ENCODE results near the gene PACRG.

PACRG gene

DNA sequence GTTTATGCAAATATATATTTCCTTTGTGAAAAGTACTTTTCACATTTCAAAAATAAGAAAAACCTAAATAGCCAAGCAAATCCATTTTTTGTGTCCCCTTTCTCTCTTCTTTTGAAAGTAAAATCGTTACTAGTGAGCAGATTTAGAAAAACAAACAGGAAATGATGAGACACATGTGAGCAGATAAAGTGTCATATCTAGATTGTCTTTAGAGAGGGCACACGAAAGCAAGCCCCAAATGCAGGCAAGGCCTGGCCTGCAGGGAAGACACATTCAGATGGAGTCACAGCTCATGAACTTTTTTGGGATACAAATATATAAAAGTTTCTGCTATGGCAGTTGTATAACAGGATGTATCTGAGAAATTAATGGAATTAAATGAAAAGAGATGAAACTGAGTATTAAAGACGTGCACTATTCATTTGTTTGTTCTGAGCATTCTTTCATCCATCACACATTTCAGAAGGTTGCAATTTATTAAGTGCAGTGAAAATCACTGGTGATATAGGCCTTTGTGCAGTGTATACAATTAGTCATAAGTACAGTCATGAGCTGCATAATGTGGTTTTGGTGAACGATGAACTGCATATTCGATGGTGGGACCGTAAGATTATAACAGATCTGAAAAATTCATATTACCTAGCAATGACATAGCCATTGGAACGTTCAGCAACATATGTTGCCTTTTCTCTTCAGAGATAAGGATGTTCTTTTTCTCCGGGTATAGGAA lies 101.4 kb downstream of the PACRG start:
- Histone ChIP-seq H3K36me3 (ENCODE audit: control insufficient read depth, insufficient read depth, low read length) (no peaks in the 10 kb centered on the region), H3K9me3 (ENCODE audit: control insufficient read depth, low read length) (no peaks in the 10 kb centered on the region), H3K4me1 (ENCODE audit: control insufficient read depth, insufficient read depth, low read length, poor library complexity, severe bottlenecking) (no peaks in the 10 kb centered on the region), H3K4me3 (ENCODE audit: extremely low read depth, insufficient read depth, low read length, poor library complexity, severe bottlenecking) (no peak overlapping the region), H3K27ac (ENCODE audit: low read depth, low read length, severe bottlenecking) (no peak overlapping the region)
- WGBS, 2 experiments (ENCODE audit: insufficient coverage in 2 of 2) = 87% methylated on average over 3 of the region's 8 CpGs; no CpG with 5 or more reads in 1 of the 2 experiments

DNA sequence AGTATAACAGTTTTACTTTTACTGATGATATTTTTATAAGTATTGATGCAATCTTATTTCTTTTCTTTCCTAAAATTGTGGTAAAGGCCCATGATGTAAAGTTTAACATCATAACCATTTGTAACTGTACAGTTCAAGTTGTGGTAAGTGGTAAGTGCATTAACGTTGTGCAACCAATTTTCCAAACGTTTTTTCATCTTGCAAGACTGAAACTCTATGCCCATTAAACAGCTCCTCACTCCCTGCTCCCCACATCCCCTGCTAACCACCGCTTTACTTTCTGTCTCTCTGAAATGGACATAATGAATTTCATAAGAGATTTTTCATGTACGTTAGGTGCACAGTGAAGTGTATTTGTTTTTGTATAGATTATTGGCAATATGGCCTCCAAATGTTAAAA lies 106.0 kb downstream of the PACRG start:
- Histone ChIP-seq H3K4me3 (ENCODE audit: extremely low read depth, insufficient read depth, low read length, poor library complexity, severe bottlenecking) (no peak overlapping the region), H3K4me1 (ENCODE audit: control insufficient read depth, insufficient read depth, low read length, poor library complexity, severe bottlenecking) (no peaks in the 10 kb centered on the region), H3K27ac (ENCODE audit: low read depth, low read length, severe bottlenecking) (no peak overlapping the region), H3K9me3 (ENCODE audit: control insufficient read depth, low read length) (no peaks in the 10 kb centered on the region), H3K36me3 (ENCODE audit: control insufficient read depth, insufficient read depth, low read length) (no peaks in the 10 kb centered on the region)
- no CpG with 5 or more reads among the region's 4 CpGs for WGBS, 2 experiments (ENCODE audit: insufficient coverage in 2 of 2)

- H3K4me1 ChIP-seq (ENCODE audit: control insufficient read depth, insufficient read depth, low read length, poor library complexity, severe bottlenecking) = no peaks in the 10 kb centered on the region
- no peaks in the 10 kb centered on the region for H3K36me3 ChIP-seq (ENCODE audit: control insufficient read depth, insufficient read depth, low read length)
- WGBS, 2 experiments (ENCODE audit: insufficient coverage in 2 of 2) = 80 to 83% methylated on average over 9 of the region's 9 CpGs
- H3K9me3 ChIP-seq (ENCODE audit: control insufficient read depth, low read length) = no peaks in the 10 kb centered on the region
- H3K4me3 ChIP-seq (ENCODE audit: extremely low read depth, insufficient read depth, low read length, poor library complexity, severe bottlenecking) = no peak overlapping the region
- H3K27ac ChIP-seq (ENCODE audit: low read depth, low read length, severe bottlenecking) = no peak overlapping the region
Measured at GRCh38 chr6:162845972-162846371, 118.2 kb downstream of the PACRG start.

- H3K27ac ChIP-seq (ENCODE audit: low read depth, low read length, severe bottlenecking) = no peak overlapping the region
- 92 to 99% methylated on average over 5 to 6 of the region's 6 CpGs for WGBS, 2 experiments (ENCODE audit: insufficient coverage in 2 of 2)
- H3K36me3 ChIP-seq (ENCODE audit: control insufficient read depth, insufficient read depth, low read length) = no peaks in the 10 kb centered on the region
- no peak overlapping the region for H3K4me3 ChIP-seq (ENCODE audit: extremely low read depth, insufficient read depth, low read length, poor library complexity, severe bottlenecking)
- H3K9me3 ChIP-seq (ENCODE audit: control insufficient read depth, low read length) = no peaks in the 10 kb centered on the region
- H3K4me1 ChIP-seq (ENCODE audit: control insufficient read depth, insufficient read depth, low read length, poor library complexity, severe bottlenecking) = no peaks in the 10 kb centered on the region
Measured at GRCh38 chr6:162846723-162847122, 118.9 kb downstream of the PACRG start.

DNA sequence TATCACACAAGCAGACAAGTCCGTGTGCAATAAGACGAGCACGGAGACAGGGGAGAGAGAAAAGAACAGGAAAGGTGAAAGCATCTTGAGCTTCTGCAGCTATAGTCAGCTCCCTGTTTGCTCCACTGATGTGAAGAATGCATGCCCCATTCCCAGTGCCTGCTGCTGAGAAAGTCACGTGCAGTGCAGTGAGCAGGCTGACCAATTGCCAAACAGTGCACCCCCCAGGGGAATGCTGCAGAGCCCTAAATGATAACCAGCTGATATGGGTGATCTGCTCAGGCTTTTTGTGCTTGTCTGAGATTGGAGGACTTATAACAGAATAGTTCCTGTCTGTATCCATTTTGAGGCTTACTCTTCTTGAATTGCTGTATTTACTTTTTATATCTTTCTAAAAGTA lies 121.5 kb downstream of the PACRG start:
- WGBS, 2 experiments (ENCODE audit: insufficient coverage in 2 of 2) = 15 to 100% methylated on average over 1 to 3 of the region's 4 CpGs
- no peaks in the 10 kb centered on the region for H3K36me3 ChIP-seq (ENCODE audit: control insufficient read depth, insufficient read depth, low read length)
- no peak overlapping the region for H3K27ac ChIP-seq (ENCODE audit: low read depth, low read length, severe bottlenecking)
- no peaks in the 10 kb centered on the region for H3K9me3 ChIP-seq (ENCODE audit: control insufficient read depth, low read length)
- no peaks in the 10 kb centered on the region for H3K4me1 ChIP-seq (ENCODE audit: control insufficient read depth, insufficient read depth, low read length, poor library complexity, severe bottlenecking)
- H3K4me3 ChIP-seq (ENCODE audit: extremely low read depth, insufficient read depth, low read length, poor library complexity, severe bottlenecking) = no peak overlapping the region

- H3K36me3 ChIP-seq (ENCODE audit: control insufficient read depth, insufficient read depth, low read length) = no peaks in the 10 kb centered on the region
- no peak overlapping the region for H3K27ac ChIP-seq (ENCODE audit: low read depth, low read length, severe bottlenecking)
- no peak overlapping the region for H3K4me3 ChIP-seq (ENCODE audit: extremely low read depth, insufficient read depth, low read length, poor library complexity, severe bottlenecking)
- peaks cover 2% of the 10 kb centered on the region for H3K4me1 ChIP-seq (ENCODE audit: control insufficient read depth, insufficient read depth, low read length, poor library complexity, severe bottlenecking)
- 94% methylated on average over 5 to 6 of the region's 6 CpGs for WGBS, 2 experiments (ENCODE audit: insufficient coverage in 2 of 2)
- H3K9me3 ChIP-seq (ENCODE audit: control insufficient read depth, low read length) = no peaks in the 10 kb centered on the region
Measured at GRCh38 chr6:162852192-162852591, 124.4 kb downstream of the PACRG start.

DNA sequence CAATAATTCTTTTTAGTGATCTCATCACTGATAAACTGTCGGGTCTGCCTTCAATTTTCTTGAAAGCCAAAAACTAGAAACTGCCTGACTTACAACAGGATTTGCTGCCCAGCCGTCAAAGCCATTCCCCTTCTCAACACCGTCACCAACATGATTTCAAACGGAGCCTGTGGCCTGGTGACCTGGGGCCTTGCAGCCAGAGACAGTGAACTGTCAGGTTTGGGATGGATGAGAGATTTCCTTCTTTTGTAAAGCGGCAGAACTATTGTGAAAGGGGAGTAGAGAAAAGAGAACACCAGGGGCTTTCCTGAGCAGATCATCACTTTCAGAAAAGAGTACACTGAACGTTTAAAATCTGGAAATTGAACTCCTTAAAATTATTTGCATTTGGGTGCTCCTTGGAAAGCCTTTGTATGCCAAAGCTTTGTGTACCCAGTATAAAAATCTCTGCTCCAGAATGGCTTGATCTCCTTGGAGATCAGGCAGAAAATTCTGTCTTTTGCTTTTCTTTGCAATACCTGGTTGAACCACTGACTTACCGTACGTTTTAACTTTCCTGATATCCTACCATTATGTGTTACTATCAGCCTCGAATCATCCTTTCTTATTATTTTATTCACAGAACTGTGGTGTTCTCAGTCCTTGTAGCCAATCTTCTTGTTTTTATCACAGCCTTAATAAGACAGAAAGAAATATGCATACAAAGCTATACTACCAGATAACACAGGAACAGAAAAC lies 125.2 kb downstream of the PACRG start:
- 73 to 80% methylated on average over 4 to 5 of the region's 9 CpGs for WGBS, 2 experiments (ENCODE audit: insufficient coverage in 2 of 2)
- Histone ChIP-seq H3K9me3 (ENCODE audit: control insufficient read depth, low read length) (no peaks in the 10 kb centered on the region), H3K36me3 (ENCODE audit: control insufficient read depth, insufficient read depth, low read length) (no peaks in the 10 kb centered on the region), H3K4me1 (ENCODE audit: control insufficient read depth, insufficient read depth, low read length, poor library complexity, severe bottlenecking) (peaks cover 5% of the 10 kb centered on the region), H3K4me3 (ENCODE audit: extremely low read depth, insufficient read depth, low read length, poor library complexity, severe bottlenecking) (no peak overlapping the region), H3K27ac (ENCODE audit: low read depth, low read length, severe bottlenecking) (no peak overlapping the region)

GRCh38 chr6:162854228-162854627 lies 126.5 kb downstream of the PACRG start:
- no CpG with 5 or more reads among the region's 1 CpG for WGBS, 2 experiments (ENCODE audit: insufficient coverage in 2 of 2)
- peaks cover 5% of the 10 kb centered on the region for H3K4me1 ChIP-seq (ENCODE audit: control insufficient read depth, insufficient read depth, low read length, poor library complexity, severe bottlenecking)
- H3K27ac ChIP-seq (ENCODE audit: low read depth, low read length, severe bottlenecking) = no peak overlapping the region

GRCh38 chr6:162854734-162855191 lies 127.0 kb downstream of the PACRG start:
- H3K27ac ChIP-seq (ENCODE audit: low read depth, low read length, severe bottlenecking) = no peak overlapping the region
- H3K9me3 ChIP-seq (ENCODE audit: control insufficient read depth, low read length) = no peaks in the 10 kb centered on the region

More at GRCh38 chr6:162854228-162854627, 126.5 kb downstream of the PACRG start:
- no peaks in the 10 kb centered on the region for H3K9me3 ChIP-seq (ENCODE audit: control insufficient read depth, low read length)
- no peaks in the 10 kb centered on the region for H3K36me3 ChIP-seq (ENCODE audit: control insufficient read depth, insufficient read depth, low read length)
- no peak overlapping the region for H3K4me3 ChIP-seq (ENCODE audit: extremely low read depth, insufficient read depth, low read length, poor library complexity, severe bottlenecking)

GRCh38 chr6:162856885-162857284 lies 129.1 kb downstream of the PACRG start:
- no peaks in the 10 kb centered on the region for H3K36me3 ChIP-seq (ENCODE audit: control insufficient read depth, insufficient read depth, low read length)
- peaks cover 5% of the 10 kb centered on the region for H3K4me1 ChIP-seq (ENCODE audit: control insufficient read depth, insufficient read depth, low read length, poor library complexity, severe bottlenecking)
- H3K9me3 ChIP-seq (ENCODE audit: control insufficient read depth, low read length) = no peaks in the 10 kb centered on the region
- 9% methylated on average over 5 of the region's 7 CpGs; no CpG with 5 or more reads in 1 of the 2 experiments for WGBS, 2 experiments (ENCODE audit: insufficient coverage in 2 of 2)
- no peak overlapping the region for H3K4me3 ChIP-seq (ENCODE audit: extremely low read depth, insufficient read depth, low read length, poor library complexity, severe bottlenecking)
- peak overlapping the region; percentile 81 for H3K27ac ChIP-seq (ENCODE audit: low read depth, low read length, severe bottlenecking)

More at GRCh38 chr6:162854734-162855191, 127.0 kb downstream of the PACRG start:
- no peak overlapping the region for H3K4me3 ChIP-seq (ENCODE audit: extremely low read depth, insufficient read depth, low read length, poor library complexity, severe bottlenecking)
- H3K4me1 ChIP-seq (ENCODE audit: control insufficient read depth, insufficient read depth, low read length, poor library complexity, severe bottlenecking) = peaks cover 5% of the 10 kb centered on the region
- no peaks in the 10 kb centered on the region for H3K36me3 ChIP-seq (ENCODE audit: control insufficient read depth, insufficient read depth, low read length)
- WGBS, 2 experiments (ENCODE audit: insufficient coverage in 2 of 2) = 91 to 93% methylated on average over 15 of the region's 20 CpGs

- Histone ChIP-seq H3K4me1 (ENCODE audit: control insufficient read depth, insufficient read depth, low read length, poor library complexity, severe bottlenecking) (peaks cover 5% of the 10 kb centered on the region), H3K36me3 (ENCODE audit: control insufficient read depth, insufficient read depth, low read length) (no peaks in the 10 kb centered on the region), H3K4me3 (ENCODE audit: extremely low read depth, insufficient read depth, low read length, poor library complexity, severe bottlenecking) (no peak overlapping the region), H3K27ac (ENCODE audit: low read depth, low read length, severe bottlenecking) (peak overlapping the region; percentile 81), H3K9me3 (ENCODE audit: control insufficient read depth, low read length) (no peaks in the 10 kb centered on the region)
- WGBS, 2 experiments (ENCODE audit: insufficient coverage in 2 of 2) = 40% methylated on average over 1 of the region's 2 CpGs; no CpG with 5 or more reads in 1 of the 2 experiments
Measured at GRCh38 chr6:162857326-162857725, 129.6 kb downstream of the PACRG start.

Data from mesodermal cell (in vitro differentiated cells).